Measurements from ENCODE around the gene KRTAP1-1.
"Not testable (repeated sequence)": the region's sequence is repeated elsewhere in the genome, so short reads cannot be mapped to it uniquely, and the experiment has no call there.

The KRTAP1-1 gene

GRCh38 chr17:41040783-41041571 lies at the start of gene KRTAP1-1:
TSS of gene KRTAP1-1 (minus strand) at chr17:41041450. CDS start at chr17:41041397, 53 bp downstream.
- FAIRE-seq, result not testable (repeated sequence)

- not testable (repeated sequence) for FAIRE-seq
These were observed 47.6 kb upstream of the KRTAP1-1 start for GRCh38 chr17:41088760-41089352.

GRCh38 chr17:41084100-41084856 lies 43.0 kb upstream of the KRTAP1-1 start, which contains the start of gene KRTAP4-7:
TSS of gene KRTAP4-7 (plus strand) at chr17:41084150. CDS start at chr17:41084207, 57 bp downstream.
- FAIRE-seq, result not testable (repeated sequence)

DNA sequence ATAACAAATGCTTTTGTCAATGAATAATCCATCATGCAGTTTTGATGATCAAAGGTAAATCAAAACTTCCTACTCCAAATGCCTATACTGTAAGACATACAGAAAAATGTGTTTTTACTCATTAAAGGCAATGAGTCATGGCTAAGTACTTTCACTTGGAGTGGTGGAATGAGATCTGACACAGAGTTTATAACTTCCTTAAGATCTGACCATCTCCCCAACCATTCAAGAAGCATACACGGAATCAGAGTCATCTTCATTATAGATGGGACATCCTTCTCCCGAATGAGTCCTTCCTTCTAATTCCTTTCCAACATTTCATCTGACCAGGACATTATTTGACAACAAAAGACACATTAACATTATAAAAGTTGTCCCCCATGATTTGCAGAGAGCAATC lies 42.2 kb upstream of the KRTAP1-1 start:
- FAIRE-seq, result not testable (repeated sequence)

GRCh38 chr17:41082626-41083025 lies 41.4 kb upstream of the KRTAP1-1 start:
- no peak for FAIRE-seq

GRCh38 chr17:41076788-41077187 lies 35.5 kb upstream of the KRTAP1-1 start:
- no peak for FAIRE-seq

DNA sequence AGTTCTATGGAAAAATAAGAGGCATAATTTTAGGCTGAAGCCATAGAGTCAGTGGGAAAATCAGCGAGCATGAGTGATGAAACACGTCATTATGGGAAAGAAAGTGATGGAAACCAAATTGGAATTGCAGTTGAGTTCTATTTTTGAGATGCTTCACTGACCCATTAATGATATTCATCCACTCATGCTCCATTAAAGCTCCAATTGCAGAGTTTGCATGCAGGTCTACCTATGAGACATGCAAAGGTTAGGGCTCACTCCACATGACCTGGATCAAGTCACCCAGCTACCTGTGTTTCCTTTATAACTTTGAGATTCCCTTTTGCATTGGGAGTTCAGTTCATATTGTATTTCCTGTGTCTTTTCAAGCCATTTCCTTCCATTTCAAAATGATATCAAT lies 32.4 kb upstream of the KRTAP1-1 start:
- no peak for FAIRE-seq

DNA sequence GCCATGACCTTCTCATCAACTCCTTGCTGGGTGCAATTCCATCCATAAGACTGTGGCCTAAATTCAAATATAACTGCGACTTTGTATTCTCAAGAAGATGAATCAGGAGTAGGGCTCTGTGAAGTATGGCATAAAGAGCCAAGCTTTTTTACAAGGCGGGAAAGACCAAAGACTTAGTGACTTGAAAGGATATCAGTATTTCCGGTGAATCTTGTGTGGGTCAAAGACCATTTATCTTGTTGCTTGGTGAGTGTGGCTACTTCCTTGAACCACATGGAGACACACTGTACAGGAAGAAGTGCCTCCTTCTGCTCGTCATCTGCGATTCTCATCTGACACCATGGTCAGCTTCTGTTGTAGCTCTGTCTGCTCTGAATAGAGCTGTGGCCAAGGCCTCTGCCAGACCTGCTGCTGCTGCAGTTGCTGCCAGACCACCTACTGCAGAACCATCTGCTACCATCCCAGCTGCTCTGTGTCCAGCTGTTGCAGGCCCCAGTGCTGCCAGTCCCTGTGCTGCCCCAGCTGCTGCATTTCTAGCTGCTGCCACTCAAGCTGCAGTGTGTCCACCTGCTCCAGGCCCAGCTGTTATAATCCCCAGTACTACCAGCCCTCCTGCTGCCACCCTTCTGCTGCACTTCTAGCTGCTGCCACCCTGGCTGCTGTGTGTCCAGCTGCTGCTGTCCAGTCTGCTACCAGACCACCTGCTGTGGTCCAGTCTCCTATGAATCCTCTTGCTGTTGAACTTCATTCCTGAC lies 30.5 kb upstream of the KRTAP1-1 start:
- no peak for FAIRE-seq

- no peak for FAIRE-seq
These were observed 27.8 kb upstream of the KRTAP1-1 start for GRCh38 chr17:41069031-41069430.

DNA sequence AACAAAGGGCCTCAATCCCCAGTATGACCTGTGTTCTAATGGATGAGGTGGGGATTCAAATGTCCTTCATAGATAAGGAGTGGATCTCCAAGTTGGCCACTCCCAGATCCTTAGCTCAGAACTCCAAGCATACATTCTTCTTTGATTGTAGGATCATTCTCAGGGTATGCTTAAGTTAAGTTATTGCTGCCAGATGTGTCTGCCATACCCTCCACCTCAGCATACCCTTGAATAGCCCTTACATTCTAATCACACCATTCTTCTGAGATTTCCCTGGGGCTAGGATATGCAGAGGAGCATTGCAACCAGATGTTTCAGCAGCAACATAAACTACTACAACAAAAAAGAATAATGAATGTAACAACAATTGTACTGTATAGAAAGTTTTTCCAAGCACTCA lies 26.0 kb upstream of the KRTAP1-1 start:
- no peak for FAIRE-seq

GRCh38 chr17:41065829-41066624 lies 24.8 kb upstream of the KRTAP1-1 start, which contains the start of gene KRTAP2-4:
TSS of gene KRTAP2-4 (minus strand) at chr17:41065879. CDS start at chr17:41065845, 34 bp downstream.
- FAIRE-seq, result no peak

GRCh38 chr17:41065016-41065689 lies 23.9 kb upstream of the KRTAP1-1 start:
- FAIRE-seq, result not testable (repeated sequence)

DNA sequence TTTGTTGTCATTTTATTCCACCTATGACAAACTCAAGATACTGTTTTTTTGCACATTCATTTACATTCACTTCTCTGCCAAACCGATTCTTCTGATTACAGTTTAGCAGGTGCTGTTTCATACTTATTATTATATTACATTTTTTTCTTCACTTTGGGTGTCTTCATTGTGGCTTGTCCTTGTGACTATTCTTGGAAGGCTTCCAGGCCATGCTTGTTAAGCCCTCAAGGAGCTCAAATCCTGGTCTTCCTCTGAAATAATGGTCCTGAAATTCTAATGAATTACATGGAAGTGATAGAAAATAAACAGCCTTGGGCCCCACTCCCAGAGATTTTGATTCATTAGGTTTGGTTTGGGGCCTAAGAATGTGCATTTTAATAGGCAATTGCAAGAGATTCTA lies 23.1 kb upstream of the KRTAP1-1 start:
- no peak for FAIRE-seq

- no peak for FAIRE-seq
These were observed 22.2 kb upstream of the KRTAP1-1 start for GRCh38 chr17:41063449-41063848.

- no peak for FAIRE-seq
These were observed 20.7 kb upstream of the KRTAP1-1 start for GRCh38 chr17:41061964-41062363.

GRCh38 chr17:41060052-41060604 lies 18.9 kb upstream of the KRTAP1-1 start, which contains the start of gene KRTAP2-3:
TSS of gene KRTAP2-3 (minus strand) at chr17:41060114. CDS start at chr17:41060050, 64 bp downstream.
- FAIRE-seq, result no peak

DNA sequence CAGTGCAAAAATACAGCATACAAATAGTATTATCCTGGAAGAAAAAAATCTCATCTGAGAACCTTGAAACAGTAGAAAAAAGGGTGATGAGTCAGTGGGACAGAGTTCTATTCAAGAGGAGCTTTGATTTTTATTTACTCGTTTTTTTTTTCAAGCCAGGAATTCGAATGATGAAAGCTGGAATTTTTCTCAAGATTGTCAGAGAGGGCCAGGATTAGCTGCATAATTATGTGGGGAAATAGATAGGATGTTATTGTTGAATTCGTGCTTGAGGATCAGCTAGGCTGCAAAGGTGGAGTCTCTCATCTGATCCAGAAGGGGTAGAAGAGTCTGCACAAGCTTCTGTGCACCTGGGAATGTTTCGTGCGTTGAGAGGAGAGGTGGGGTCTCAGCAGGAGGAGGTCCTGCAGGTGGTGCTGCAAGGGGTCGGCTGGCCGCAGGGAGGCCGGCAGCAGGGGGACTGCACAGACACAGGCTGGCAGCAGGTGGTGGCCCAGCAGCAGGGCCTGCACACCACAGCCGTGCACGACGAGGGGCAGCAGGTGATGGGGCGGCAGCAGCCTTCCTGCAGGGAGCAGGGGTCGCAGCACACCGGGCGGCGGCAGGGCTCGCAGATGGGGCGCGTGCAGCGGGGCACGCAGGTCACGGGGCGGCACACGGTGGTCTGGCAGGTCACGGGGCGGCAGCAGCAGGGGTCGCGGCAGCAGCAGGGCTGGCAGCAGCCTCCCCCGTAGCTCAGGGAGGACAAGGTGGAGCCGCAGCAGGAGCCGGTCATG lies 18.2 kb upstream of the KRTAP1-1 start:
- FAIRE-seq, result not testable (repeated sequence)

- FAIRE-seq, result no peak
These were observed 17.5 kb upstream of the KRTAP1-1 start for GRCh38 chr17:41058741-41059140.

- no peak for FAIRE-seq
These were observed 16.3 kb upstream of the KRTAP1-1 start for GRCh38 chr17:41057547-41057946.

- FAIRE-seq, result not testable (repeated sequence)
These were observed 13.9 kb upstream of the KRTAP1-1 start, which contains the start of gene KRTAP2-2 for GRCh38 chr17:41055130-41055529. TSS of gene KRTAP2-2 (minus strand) at chr17:41055230. CDS start at chr17:41055211, 19 bp downstream.
